ENCODE data around the gene TRIM63. TPM values are rescaled to one million over a fixed set of nuclear protein-coding genes. Genes with fewer than 3 reads are reported as not detected.

The TRIM63 gene
- total RNA-seq, 2 donors from 2014 or later: not detected

GRCh38 chr1:26041401-26041800, 26.0 kb downstream of the TRIM63 start:
- TF ChIP-seq, protein P1, sequence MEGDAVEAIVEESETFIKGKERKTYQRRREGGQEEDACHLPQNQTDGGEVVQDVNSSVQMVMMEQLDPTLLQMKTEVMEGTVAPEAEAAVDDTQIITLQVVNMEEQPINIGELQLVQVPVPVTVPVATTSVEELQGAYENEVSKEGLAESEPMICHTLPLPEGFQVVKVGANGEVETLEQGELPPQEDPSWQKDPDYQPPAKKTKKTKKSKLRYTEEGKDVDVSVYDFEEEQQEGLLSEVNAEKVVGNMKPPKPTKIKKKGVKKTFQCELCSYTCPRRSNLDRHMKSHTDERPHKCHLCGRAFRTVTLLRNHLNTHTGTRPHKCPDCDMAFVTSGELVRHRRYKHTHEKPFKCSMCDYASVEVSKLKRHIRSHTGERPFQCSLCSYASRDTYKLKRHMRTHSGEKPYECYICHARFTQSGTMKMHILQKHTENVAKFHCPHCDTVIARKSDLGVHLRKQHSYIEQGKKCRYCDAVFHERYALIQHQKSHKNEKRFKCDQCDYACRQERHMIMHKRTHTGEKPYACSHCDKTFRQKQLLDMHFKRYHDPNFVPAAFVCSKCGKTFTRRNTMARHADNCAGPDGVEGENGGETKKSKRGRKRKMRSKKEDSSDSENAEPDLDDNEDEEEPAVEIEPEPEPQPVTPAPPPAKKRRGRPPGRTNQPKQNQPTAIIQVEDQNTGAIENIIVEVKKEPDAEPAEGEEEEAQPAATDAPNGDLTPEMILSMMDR (conservative IDR thresholded peaks at IDR 0.05): no peak
- H3K36me3 ChIP-seq (ENCODE audit: control insufficient read depth, insufficient read depth, low read length): no peaks in the 10 kb centered on the region
- H3K4me1 ChIP-seq (ENCODE audit: control insufficient read depth, insufficient read depth, low read length): peaks cover 1% of the 10 kb centered on the region
- H3K9me3 ChIP-seq (ENCODE audit: control insufficient read depth, low read length): no peaks in the 10 kb centered on the region
- no peak overlapping the region for H3K27ac ChIP-seq (ENCODE audit: low read depth, low read length)
- no peak overlapping the region for H3K27ac Mint-ChIP-seq
- no peaks in the 10 kb centered on the region for H3K9me3 Mint-ChIP-seq
- peaks cover 60% of the 10 kb centered on the region for H3K27me3 ChIP-seq (ENCODE audit: control insufficient read depth, insufficient read depth, low read length, poor library complexity, severe bottlenecking)
- no peak overlapping the region for H3K4me3 ChIP-seq (ENCODE audit: low read length)
- DNase-seq: no peak
- WGBS, 2 experiments (ENCODE audit: insufficient coverage in 1 of 2, insufficient read length in 1 of 2): 87 to 91% methylated on average over 6 to 7 of the region's 7 CpGs
- peaks cover 2% of the 10 kb centered on the region for H3K4me1 Mint-ChIP-seq
- H3K4me3 Mint-ChIP-seq: no peak overlapping the region
- H3K9ac ChIP-seq (ENCODE audit: extremely low read depth, low read length, poor library complexity, severe bottlenecking): no peak overlapping the region
- H3K36me3 Mint-ChIP-seq (ENCODE audit: low read depth): no peaks in the 10 kb centered on the region
- peaks cover 57% of the 10 kb centered on the region for H3K27me3 Mint-ChIP-seq (ENCODE audit: insufficient read depth)

- TF ChIP-seq, protein P1 (conservative IDR thresholded peaks at IDR 0.05): no peak
- H3K27me3 Mint-ChIP-seq (ENCODE audit: insufficient read depth): peaks cover 49% of the 10 kb centered on the region
- no peak overlapping the region for H3K27ac Mint-ChIP-seq
- Histone ChIP-seq H3K27ac (ENCODE audit: low read depth, low read length) (no peak overlapping the region), H3K9me3 (ENCODE audit: control insufficient read depth, low read length) (no peaks in the 10 kb centered on the region), H3K27me3 (ENCODE audit: control insufficient read depth, insufficient read depth, low read length, poor library complexity, severe bottlenecking) (peaks cover 48% of the 10 kb centered on the region), H3K4me3 (ENCODE audit: low read length) (no peak overlapping the region), H3K4me1 (ENCODE audit: control insufficient read depth, insufficient read depth, low read length) (no peaks in the 10 kb centered on the region), H3K36me3 (ENCODE audit: control insufficient read depth, insufficient read depth, low read length) (no peaks in the 10 kb centered on the region), H3K9ac (ENCODE audit: extremely low read depth, low read length, poor library complexity, severe bottlenecking) (no peak overlapping the region)
- 88 to 92% methylated on average over 5 to 6 of the region's 6 CpGs for WGBS, 2 experiments (ENCODE audit: insufficient coverage in 1 of 2, insufficient read length in 1 of 2)
- H3K9me3 Mint-ChIP-seq: no peaks in the 10 kb centered on the region
- H3K36me3 Mint-ChIP-seq (ENCODE audit: low read depth): no peaks in the 10 kb centered on the region
- H3K4me1 Mint-ChIP-seq: peaks cover 9% of the 10 kb centered on the region
- no peak overlapping the region for H3K4me3 Mint-ChIP-seq
- no peak for DNase-seq
These were observed 28.5 kb downstream of the TRIM63 start for GRCh38 chr1:26038904-26039303.

GRCh38 chr1:26038477-26038876, 29.0 kb downstream of the TRIM63 start:
- H3K27ac Mint-ChIP-seq: no peak overlapping the region
- no peak overlapping the region for H3K4me3 Mint-ChIP-seq
- Histone ChIP-seq H3K4me1 (ENCODE audit: control insufficient read depth, insufficient read depth, low read length) (no peaks in the 10 kb centered on the region), H3K9ac (ENCODE audit: extremely low read depth, low read length, poor library complexity, severe bottlenecking) (no peak overlapping the region), H3K27ac (ENCODE audit: low read depth, low read length) (no peak overlapping the region), H3K36me3 (ENCODE audit: control insufficient read depth, insufficient read depth, low read length) (no peaks in the 10 kb centered on the region), H3K9me3 (ENCODE audit: control insufficient read depth, low read length) (no peaks in the 10 kb centered on the region), H3K4me3 (ENCODE audit: low read length) (no peak overlapping the region), H3K27me3 (ENCODE audit: control insufficient read depth, insufficient read depth, low read length, poor library complexity, severe bottlenecking) (peaks cover 48% of the 10 kb centered on the region)
- peaks cover 9% of the 10 kb centered on the region for H3K4me1 Mint-ChIP-seq
- H3K27me3 Mint-ChIP-seq (ENCODE audit: insufficient read depth): peaks cover 49% of the 10 kb centered on the region
- DNase-seq: no peak
- H3K36me3 Mint-ChIP-seq (ENCODE audit: low read depth): no peaks in the 10 kb centered on the region
- H3K9me3 Mint-ChIP-seq: no peaks in the 10 kb centered on the region
- 90 to 97% methylated on average over 4 to 6 of the region's 6 CpGs for WGBS, 2 experiments (ENCODE audit: insufficient coverage in 1 of 2, insufficient read length in 1 of 2)
- TF ChIP-seq, protein P1 (conservative IDR thresholded peaks at IDR 0.05): no peak

Measured in endodermal cell (in vitro differentiated cells).